WTC11 (cell line): ENCODE data around the gene PARP14.

Source experiments
- FOXP1 ChIP-seq: sonication (generic); formaldehyde crosslinking; IDR thresholded peaks from 2 replicates; pipeline ENCODE4 v1.8.0; 2022; ENCODE audit warnings: missing genetic modification reagents, mild to moderate bottlenecking, moderate library complexity, borderline replicate concordance
- NR1H2 ChIP-seq: sonication (generic); formaldehyde crosslinking; IDR thresholded peaks from 2 replicates; pipeline ENCODE4 v1.9.0; 2021; ENCODE audit warnings: mild to moderate bottlenecking, moderate library complexity, missing genetic modification reagents
- NR2C2 ChIP-seq: sonication (generic); formaldehyde crosslinking; IDR thresholded peaks from 2 replicates; pipeline ENCODE4 v1.8.0; 2022; ENCODE audit warnings: mild to moderate bottlenecking, missing genetic modification reagents
- SP1 ChIP-seq: sonication (generic); formaldehyde crosslinking; conservative IDR thresholded peaks from 2 replicates; pipeline ENCODE4 v1.8.1; 2022; ENCODE audit warnings: missing genetic modification reagents
- ZNF138 ChIP-seq: sonication (generic); formaldehyde crosslinking; conservative IDR thresholded peaks from 2 replicates; pipeline ENCODE4 v1.8.1; 2022; ENCODE audit warnings: mild to moderate bottlenecking, moderate library complexity, missing genetic modification reagents
- ZNF671 ChIP-seq: fragments of 250-450 bp; sonication (Bioruptor Pico); IDR thresholded peaks from 2 replicates; pipeline ENCODE4 v1.8.0; 2021; ENCODE audit warnings: mild to moderate bottlenecking
- TF ChIP-seq, protein P1 (sequence below): sonication (generic); formaldehyde crosslinking; IDR thresholded peaks from 2 replicates; pipeline ENCODE4 v1.8.0; 2022; ENCODE audit warnings: mild to moderate bottlenecking, missing genetic modification reagents
- TF ChIP-seq, protein P2 (sequence below): fragments of 200-600 bp; IDR thresholded peaks from 2 replicates; pipeline ENCODE4 v1.8.0; 2022; ENCODE audit warnings: antibody characterized with exemption
- TF ChIP-seq, protein P3 (sequence below): sonication (generic); formaldehyde crosslinking; IDR thresholded peaks from 2 replicates; pipeline ENCODE4 v1.8.0; 2022; ENCODE audit warnings: missing genetic modification reagents
- TF ChIP-seq, protein P4 (sequence below): sonication (generic); formaldehyde crosslinking; IDR thresholded peaks from 2 replicates; pipeline ENCODE4 v1.8.1; 2022; ENCODE audit warnings: mild to moderate bottlenecking, moderate library complexity, missing genetic modification reagents

DNA sequence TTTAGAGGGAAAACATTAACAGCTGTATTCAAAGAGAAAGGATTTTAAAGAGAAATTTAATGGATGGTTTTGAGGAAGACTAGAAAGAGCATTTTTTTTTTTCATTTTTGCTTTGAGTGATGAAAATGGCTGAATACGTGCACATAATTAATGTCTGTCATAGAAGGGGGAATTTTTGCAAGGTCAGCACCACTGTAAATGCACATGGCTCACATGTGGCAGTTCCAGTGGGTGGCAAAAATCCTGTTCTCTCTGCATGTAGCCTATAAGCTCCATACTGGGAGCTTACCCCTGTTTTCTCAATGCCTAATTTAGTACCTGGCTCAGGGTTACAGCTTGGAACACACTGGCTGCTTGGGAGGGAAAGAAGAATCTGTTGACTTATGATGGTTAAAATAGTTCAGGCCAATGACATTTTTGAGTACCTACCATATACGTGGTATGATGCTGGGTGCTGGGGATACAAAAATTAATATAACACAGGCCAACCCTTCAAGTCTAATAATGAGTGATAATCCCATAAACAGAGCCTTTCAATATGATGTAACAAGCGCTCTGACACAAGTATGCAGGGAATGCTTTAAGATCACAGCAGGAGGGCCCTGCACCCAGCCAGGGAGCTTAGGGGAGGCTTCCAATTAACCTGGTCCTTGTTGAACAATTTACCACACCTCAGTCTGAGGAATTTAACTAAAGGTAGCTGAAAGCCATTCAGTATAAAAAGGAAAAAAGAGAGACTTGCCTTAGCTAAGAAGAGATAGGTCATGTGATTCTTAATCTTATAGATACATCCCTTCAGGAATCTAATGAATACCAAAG is 80.0 kb downstream of the PARP14 start:
- TF ChIP-seq, protein P1, sequence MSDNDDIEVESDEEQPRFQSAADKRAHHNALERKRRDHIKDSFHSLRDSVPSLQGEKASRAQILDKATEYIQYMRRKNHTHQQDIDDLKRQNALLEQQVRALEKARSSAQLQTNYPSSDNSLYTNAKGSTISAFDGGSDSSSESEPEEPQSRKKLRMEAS (CRISPR knock-in tag), result 0 out of 2 replicates have a peak, but pooled peaks have one; percentile 14
- TF ChIP-seq NR2C2 (no peak), ZNF671 (CRISPR knock-in tag) (no peak), SP1 (CRISPR knock-in tag) (no peak), ZNF138 (CRISPR knock-in tag) (no peak), NR1H2 (CRISPR knock-in tag) (no peak), FOXP1 (CRISPR knock-in tag) (no peak)
- TF ChIP-seq, protein P2, sequence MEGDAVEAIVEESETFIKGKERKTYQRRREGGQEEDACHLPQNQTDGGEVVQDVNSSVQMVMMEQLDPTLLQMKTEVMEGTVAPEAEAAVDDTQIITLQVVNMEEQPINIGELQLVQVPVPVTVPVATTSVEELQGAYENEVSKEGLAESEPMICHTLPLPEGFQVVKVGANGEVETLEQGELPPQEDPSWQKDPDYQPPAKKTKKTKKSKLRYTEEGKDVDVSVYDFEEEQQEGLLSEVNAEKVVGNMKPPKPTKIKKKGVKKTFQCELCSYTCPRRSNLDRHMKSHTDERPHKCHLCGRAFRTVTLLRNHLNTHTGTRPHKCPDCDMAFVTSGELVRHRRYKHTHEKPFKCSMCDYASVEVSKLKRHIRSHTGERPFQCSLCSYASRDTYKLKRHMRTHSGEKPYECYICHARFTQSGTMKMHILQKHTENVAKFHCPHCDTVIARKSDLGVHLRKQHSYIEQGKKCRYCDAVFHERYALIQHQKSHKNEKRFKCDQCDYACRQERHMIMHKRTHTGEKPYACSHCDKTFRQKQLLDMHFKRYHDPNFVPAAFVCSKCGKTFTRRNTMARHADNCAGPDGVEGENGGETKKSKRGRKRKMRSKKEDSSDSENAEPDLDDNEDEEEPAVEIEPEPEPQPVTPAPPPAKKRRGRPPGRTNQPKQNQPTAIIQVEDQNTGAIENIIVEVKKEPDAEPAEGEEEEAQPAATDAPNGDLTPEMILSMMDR, result no peak
- TF ChIP-seq, protein P3, sequence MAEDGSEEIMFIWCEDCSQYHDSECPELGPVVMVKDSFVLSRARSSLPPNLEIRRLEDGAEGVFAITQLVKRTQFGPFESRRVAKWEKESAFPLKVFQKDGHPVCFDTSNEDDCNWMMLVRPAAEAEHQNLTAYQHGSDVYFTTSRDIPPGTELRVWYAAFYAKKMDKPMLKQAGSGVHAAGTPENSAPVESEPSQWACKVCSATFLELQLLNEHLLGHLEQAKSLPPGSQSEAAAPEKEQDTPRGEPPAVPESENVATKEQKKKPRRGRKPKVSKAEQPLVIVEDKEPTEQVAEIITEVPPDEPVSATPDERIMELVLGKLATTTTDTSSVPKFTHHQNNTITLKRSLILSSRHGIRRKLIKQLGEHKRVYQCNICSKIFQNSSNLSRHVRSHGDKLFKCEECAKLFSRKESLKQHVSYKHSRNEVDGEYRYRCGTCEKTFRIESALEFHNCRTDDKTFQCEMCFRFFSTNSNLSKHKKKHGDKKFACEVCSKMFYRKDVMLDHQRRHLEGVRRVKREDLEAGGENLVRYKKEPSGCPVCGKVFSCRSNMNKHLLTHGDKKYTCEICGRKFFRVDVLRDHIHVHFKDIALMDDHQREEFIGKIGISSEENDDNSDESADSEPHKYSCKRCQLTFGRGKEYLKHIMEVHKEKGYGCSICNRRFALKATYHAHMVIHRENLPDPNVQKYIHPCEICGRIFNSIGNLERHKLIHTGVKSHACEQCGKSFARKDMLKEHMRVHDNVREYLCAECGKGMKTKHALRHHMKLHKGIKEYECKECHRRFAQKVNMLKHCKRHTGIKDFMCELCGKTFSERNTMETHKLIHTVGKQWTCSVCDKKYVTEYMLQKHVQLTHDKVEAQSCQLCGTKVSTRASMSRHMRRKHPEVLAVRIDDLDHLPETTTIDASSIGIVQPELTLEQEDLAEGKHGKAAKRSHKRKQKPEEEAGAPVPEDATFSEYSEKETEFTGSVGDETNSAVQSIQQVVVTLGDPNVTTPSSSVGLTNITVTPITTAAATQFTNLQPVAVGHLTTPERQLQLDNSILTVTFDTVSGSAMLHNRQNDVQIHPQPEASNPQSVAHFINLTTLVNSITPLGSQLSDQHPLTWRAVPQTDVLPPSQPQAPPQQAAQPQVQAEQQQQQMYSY (CRISPR knock-in tag), result no peak
- TF ChIP-seq, protein P4, sequence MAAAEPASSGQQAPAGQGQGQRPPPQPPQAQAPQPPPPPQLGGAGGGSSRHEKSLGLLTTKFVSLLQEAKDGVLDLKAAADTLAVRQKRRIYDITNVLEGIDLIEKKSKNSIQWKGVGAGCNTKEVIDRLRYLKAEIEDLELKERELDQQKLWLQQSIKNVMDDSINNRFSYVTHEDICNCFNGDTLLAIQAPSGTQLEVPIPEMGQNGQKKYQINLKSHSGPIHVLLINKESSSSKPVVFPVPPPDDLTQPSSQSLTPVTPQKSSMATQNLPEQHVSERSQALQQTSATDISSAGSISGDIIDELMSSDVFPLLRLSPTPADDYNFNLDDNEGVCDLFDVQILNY, result no peak
